HG03520 (cell line): Measurements from ENCODE around the gene TNS1.

ENCODE experiments used
- ATAC-seq: cut with Tn5 transposase; IDR thresholded peaks from one replicate; pipeline ENCODE4 v1.9.1; 2021; ENCODE audit warnings: mild to moderate bottlenecking, moderate library complexity; ENCODE audit not compliant: unreplicated experiment

TNS1 gene

GRCh38 chr2:218017211-218018053, 14.6 kb upstream of the TNS1 start:
- no peak for ATAC-seq

GRCh38 chr2:218016810-218017209, 14.0 kb upstream of the TNS1 start:
- no peak for ATAC-seq

GRCh38 chr2:218015586-218016521, 13.1 kb upstream of the TNS1 start:
- ATAC-seq, result no peak

DNA sequence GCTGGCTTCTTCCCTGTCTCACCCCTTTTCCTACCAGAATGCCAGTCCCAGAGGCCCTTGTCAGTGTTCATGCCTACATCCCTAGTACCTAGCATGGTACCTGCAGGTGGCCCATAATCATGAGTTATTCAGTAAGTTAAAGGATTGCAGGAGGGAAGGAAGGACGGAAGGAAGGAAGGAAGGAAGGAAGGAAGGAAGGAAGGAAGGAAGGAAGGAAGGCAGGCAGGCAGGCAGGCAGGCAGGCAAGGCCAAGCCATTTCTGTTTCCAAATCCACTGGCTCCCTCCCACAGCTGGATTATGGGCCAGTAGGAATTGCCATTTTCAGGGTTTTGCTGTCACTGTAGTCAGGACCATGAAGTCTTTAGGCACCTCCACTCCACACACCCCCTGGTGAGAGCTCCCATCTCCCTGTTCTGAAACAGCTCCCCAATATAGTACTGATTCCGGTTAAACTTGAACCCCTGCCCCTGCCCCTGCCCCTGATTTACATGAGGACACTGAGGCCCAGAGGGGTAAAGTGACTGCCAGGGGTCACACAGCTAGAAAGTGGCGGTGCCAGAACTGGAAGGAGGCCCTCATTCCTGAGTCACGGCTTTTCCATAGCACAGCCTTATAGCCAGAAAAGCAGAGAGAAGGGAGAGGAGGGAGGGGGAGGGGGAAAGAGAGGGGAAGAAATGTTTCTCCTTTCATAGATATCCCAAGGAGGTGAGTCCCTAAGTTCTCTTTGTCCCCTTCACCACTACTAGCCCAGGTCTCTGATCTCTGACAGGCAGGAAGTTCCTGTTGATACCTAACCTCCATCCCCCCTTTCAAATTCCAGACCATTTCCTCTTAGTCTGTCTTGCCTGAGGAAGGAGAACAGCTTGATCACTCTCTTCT, 12.2 kb upstream of the TNS1 start:
- ATAC-seq, result no peak

DNA sequence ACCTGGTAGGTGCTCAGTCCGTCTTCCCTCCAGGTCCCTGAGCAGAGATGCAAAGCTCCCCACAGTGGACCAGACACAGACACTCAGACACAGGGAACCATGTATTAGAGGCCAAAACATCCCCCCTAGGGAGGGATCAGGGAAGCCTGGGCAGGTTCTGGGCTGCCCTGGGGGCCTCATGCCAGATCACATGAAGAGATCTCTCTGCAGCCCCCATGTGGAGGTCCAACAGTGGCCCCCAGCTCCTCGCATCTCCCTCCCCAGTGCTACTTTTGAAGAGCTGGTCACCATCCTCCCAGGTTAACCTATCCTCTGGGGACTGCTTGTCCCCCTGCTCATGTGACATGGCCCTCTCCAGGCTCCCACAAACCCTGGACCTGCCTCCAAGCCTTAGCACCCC, 10.5 kb upstream of the TNS1 start:
- ATAC-seq, result no peak

DNA sequence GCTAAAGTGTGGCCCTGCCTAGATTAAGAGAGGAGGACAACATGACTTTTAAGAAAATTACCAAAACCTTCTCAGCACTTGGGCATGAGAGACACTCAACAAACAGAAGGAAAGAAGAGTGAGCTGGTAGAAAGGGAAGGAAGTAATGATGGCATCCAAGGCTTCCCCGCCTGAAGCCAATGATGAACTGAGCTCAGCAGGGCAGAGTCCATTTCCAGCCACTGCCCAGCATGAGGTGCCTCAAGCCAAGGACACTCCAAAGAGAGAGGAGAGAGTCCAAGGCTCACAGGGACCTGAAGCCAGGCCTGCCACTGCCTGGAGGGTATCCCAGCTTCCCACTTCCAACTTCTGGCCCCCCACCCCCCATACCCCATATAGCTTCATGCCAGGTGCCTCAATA, 9.5 kb upstream of the TNS1 start:
- ATAC-seq, result no peak

DNA sequence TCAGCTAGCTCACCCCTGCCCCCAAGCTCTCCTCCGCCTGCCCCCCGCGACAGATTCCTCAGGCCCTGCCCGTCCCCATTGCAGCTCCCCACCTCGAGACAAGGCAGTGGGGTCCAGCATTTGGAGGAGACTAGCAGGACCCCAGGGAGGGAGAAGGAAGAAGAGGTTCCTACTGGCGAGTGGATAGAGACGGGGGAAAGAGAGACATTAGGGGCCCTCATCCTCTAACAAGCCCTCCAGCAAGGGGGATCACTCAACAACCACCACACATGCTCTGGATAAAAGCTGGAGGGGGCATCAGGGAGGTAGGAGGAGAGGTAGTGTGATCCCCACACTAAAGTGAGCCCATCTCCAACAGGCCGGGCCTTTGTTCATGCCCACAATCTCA, 8.9 kb upstream of the TNS1 start:
- no peak for ATAC-seq

GRCh38 chr2:218010984-218011652, 8.3 kb upstream of the TNS1 start:
- ATAC-seq, result no peak

GRCh38 chr2:218010140-218010983, 7.6 kb upstream of the TNS1 start:
- ATAC-seq, result no peak

DNA sequence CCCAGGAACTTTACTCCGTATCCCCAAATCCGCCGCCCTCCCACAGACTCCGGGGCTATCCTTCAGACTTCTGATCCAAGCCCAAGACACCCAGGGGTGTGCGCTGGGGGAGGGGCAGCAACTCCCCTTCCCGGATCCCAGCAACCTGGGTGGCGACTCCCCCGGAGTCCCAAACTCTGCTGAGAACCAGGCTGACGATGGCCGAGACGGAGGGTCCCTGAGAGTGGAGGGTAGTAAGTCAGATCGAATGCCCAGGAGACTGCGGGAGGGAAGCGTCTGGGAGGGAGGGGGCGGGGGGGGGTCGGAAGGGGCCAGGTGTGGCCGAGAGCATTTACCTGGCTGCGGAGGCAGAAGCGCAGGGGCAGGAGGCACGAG, 7.0 kb upstream of the TNS1 start:
- no peak for ATAC-seq

DNA sequence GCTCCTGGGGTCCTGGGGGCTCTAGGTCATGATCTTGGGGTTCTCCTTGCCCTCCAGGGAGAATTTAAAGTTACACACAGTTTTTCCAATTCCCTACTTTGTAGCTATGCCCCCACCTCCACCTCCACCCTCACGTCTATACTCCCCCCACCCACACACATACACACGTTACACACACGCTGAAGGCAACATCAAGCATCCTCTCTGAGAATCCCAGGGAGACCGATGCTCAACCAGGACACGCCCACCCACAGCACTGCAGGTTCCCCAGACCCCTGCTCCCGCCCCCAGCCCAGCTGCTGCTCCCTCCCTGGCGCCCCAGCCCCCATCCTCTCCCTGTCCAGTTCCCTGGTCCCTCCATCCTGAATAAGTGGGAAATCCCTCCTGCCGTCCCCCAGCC, 6.4 kb upstream of the TNS1 start:
- ATAC-seq, result no peak

DNA sequence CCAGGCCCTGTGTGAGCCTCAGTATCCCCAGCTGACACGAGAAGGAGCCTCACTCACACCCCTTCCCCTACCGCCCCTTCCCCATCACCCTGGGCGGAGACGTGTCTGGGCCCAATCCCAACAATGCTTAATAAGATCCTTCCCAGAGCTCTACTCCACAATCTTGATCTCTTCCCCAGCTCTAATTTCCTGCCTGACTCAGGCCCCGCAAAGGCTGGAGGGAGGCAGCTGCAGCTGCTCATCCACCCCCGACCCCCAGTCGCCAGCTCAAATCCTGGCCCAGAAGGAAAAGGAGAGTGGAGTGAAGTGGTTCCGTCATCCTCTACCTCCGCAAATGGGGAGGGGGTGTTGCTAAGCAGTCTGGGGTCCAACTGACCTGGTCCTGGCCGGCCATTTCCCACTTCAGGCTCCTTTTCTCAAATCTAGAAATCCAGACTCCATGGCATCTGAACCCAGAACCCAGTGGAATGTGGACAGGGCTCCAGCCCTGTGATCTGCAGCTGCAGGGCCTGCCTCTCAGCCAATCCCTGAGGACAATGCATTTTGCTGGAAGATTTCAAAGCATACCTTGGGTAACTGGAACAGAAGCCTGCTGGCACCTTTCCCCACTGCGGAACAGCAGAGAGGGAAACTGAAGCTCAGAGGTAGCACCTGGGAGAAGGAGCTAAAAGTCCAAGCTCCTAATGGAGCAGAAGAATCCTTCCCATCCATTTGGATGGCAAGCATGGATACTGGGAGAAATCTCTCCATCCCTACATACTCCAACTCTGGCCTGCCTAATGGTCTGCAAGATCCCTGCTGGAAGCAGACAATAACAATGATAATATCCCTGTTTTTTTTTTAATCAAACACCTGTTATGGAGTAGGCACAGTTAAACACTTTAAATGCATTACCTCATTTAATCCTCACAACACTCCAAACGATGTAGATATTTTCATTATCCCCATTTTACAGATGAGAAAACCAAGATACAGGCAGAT, 5.6 kb upstream of the TNS1 start:
- no peak for ATAC-seq

- ATAC-seq, result no peak
Measured at GRCh38 chr2:218006741-218007140, 3.9 kb upstream of the TNS1 start.

GRCh38 chr2:218005486-218005885, 2.7 kb upstream of the TNS1 start:
- no peak for ATAC-seq

GRCh38 chr2:218005028-218005427, 2.2 kb upstream of the TNS1 start:
- ATAC-seq, result no peak

DNA sequence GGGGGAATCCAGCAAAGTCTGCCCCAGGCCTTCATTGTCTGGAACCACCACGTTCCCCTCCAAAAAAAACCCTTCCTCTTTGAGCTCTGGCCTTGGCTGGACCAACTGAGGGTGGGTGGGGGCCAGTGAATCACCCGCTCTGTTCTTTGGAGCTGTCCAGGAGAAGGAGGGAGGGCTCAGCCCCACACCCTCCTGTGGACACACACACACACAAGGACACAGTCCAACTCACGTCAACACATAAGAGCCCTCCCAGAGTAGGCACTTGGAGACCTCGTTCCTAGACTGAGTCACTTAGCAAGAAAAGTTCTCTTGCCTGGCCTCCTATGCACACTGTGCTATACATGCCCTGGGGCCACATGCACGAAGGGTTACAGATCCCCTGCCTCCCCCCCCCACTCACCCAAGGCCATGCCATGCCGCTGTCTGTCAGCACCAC, 1.2 kb upstream of the TNS1 start:
- no peak for ATAC-seq

DNA sequence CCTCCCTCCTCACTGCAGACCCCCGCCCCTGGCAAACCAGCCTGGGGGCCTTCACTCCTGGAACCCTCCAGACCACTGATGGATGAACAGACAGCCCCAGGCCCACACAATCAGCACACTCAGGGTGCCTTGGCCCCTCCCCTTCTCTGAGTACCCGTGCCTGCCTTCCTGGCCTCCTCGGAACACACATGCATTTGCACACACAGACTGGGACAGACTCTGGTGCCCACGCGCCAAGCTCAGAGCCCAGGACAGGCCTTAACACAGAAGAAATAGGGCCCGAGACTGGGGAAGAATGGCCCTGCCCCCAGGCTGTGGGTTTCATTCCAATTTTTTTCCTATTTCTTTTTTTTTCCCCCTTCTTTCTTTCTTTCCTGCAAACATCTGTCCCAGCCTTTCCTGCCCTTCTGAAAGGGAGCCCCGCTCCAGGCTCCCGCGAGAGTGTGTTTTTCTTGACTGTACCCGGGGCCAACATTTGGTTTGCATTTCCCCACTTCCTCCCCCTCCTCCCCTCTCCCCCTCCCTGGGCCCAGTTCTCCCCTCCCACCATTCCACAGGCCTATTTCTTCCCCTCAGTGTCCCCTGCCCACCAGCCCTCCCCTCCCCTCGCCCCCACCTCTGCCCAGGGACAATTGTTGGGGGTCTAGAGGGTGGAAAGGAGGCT, 618 bp upstream of the TNS1 start:
- no peak for ATAC-seq
